ENCODE data around the gene DUSP7.

The DUSP7 gene

DNA sequence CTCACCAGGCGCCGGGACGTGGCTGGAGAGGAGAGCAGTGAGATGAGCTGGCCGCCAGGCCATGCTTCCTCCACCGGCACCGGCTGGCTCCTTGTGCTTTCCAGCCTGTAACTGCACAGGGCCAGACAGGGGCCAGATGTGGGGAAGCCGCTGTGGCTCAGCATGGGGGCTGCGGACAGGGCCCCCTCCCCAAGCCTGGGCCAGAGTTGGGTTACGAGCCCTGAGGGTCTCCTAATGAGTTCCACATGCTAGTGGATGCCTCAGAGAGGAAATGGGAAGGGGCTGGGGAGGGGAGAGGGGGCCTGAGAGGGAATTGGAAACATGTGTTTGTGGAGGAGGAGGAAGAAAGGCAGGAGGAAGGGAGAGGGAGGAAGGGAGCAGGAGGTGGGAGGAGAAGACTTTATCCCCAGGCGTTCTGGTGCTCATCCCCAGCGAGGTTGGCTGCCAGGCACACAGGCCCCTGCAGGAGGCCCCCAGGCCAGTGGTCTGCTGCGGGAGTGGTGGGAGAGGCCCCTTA is 11.7 kb upstream of the DUSP7 start:
- no peaks in the 10 kb centered on the region for H3K36me3 ChIP-seq (ENCODE audit: control insufficient read depth in 2 of 2, insufficient read depth in 1 of 2, low read length in 2 of 2)
- H3K9me3 ChIP-seq (ENCODE audit: control insufficient read depth, insufficient read depth, low read depth, low read length), result no peaks in the 10 kb centered on the region
- H3K4me1 ChIP-seq (ENCODE audit: control insufficient read depth, insufficient read depth, low read length), result no peaks in the 10 kb centered on the region
- H3K4me3 ChIP-seq (ENCODE audit: low read depth, low read length), result no peak overlapping the region
- CTCF ChIA-PET, result no interaction called here
- TF ChIP-seq EGR2 (tag by site-specific recombination; IDR thresholded peaks at IDR 0.05; ENCODE audit: low read depth) (no peak), RBAK (tag by site-specific recombination; IDR thresholded peaks at IDR 0.05) (no peak), ZEB2 (tag by site-specific recombination; IDR thresholded peaks at IDR 0.05) (no peak), ZNF623 (tag by site-specific recombination; IDR thresholded peaks at IDR 0.05) (no peak), ZNF501 (tag by site-specific recombination; IDR thresholded peaks at IDR 0.05) (no peak), ZFP69B (tag by site-specific recombination; IDR thresholded peaks at IDR 0.05) (no peak), ZNF596 (tag by site-specific recombination; IDR thresholded peaks at IDR 0.05) (no peak), ZNF560 (tag by site-specific recombination; IDR thresholded peaks at IDR 0.05; ENCODE audit: borderline replicate concordance) (no peak), SP3 (tag by site-specific recombination; IDR thresholded peaks at IDR 0.05) (no peak), ZSCAN23 (tag by site-specific recombination; IDR thresholded peaks at IDR 0.05) (no peak), ZNF274 (IDR thresholded peaks at IDR 0.05; ENCODE audit: low read length) (no peak), ZNF274 (tag by site-specific recombination; IDR thresholded peaks at IDR 0.05; ENCODE audit: borderline replicate concordance) (no peak), ZSCAN16 (tag by site-specific recombination; IDR thresholded peaks at IDR 0.05) (no peak), ZNF157 (tag by site-specific recombination; IDR thresholded peaks at IDR 0.05) (no peak), ZNF37A (tag by site-specific recombination; IDR thresholded peaks at IDR 0.05) (no peak)
- TF ChIP-seq, protein P1, sequence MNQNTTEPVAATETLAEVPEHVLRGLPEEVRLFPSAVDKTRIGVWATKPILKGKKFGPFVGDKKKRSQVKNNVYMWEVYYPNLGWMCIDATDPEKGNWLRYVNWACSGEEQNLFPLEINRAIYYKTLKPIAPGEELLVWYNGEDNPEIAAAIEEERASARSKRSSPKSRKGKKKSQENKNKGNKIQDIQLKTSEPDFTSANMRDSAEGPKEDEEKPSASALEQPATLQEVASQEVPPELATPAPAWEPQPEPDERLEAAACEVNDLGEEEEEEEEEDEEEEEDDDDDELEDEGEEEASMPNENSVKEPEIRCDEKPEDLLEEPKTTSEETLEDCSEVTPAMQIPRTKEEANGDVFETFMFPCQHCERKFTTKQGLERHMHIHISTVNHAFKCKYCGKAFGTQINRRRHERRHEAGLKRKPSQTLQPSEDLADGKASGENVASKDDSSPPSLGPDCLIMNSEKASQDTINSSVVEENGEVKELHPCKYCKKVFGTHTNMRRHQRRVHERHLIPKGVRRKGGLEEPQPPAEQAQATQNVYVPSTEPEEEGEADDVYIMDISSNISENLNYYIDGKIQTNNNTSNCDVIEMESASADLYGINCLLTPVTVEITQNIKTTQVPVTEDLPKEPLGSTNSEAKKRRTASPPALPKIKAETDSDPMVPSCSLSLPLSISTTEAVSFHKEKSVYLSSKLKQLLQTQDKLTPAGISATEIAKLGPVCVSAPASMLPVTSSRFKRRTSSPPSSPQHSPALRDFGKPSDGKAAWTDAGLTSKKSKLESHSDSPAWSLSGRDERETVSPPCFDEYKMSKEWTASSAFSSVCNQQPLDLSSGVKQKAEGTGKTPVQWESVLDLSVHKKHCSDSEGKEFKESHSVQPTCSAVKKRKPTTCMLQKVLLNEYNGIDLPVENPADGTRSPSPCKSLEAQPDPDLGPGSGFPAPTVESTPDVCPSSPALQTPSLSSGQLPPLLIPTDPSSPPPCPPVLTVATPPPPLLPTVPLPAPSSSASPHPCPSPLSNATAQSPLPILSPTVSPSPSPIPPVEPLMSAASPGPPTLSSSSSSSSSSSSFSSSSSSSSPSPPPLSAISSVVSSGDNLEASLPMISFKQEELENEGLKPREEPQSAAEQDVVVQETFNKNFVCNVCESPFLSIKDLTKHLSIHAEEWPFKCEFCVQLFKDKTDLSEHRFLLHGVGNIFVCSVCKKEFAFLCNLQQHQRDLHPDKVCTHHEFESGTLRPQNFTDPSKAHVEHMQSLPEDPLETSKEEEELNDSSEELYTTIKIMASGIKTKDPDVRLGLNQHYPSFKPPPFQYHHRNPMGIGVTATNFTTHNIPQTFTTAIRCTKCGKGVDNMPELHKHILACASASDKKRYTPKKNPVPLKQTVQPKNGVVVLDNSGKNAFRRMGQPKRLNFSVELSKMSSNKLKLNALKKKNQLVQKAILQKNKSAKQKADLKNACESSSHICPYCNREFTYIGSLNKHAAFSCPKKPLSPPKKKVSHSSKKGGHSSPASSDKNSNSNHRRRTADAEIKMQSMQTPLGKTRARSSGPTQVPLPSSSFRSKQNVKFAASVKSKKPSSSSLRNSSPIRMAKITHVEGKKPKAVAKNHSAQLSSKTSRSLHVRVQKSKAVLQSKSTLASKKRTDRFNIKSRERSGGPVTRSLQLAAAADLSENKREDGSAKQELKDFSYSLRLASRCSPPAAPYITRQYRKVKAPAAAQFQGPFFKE (tag by site-specific recombination; IDR thresholded peaks at IDR 0.05; ENCODE audit: borderline replicate concordance), result no peak
- TF ChIP-seq, protein P2, sequence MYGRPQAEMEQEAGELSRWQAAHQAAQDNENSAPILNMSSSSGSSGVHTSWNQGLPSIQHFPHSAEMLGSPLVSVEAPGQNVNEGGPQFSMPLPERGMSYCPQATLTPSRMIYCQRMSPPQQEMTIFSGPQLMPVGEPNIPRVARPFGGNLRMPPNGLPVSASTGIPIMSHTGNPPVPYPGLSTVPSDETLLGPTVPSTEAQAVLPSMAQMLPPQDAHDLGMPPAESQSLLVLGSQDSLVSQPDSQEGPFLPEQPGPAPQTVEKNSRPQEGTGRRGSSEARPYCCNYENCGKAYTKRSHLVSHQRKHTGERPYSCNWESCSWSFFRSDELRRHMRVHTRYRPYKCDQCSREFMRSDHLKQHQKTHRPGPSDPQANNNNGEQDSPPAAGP (tag by site-specific recombination; IDR thresholded peaks at IDR 0.05), result no peak
- TF ChIP-seq, protein P3, sequence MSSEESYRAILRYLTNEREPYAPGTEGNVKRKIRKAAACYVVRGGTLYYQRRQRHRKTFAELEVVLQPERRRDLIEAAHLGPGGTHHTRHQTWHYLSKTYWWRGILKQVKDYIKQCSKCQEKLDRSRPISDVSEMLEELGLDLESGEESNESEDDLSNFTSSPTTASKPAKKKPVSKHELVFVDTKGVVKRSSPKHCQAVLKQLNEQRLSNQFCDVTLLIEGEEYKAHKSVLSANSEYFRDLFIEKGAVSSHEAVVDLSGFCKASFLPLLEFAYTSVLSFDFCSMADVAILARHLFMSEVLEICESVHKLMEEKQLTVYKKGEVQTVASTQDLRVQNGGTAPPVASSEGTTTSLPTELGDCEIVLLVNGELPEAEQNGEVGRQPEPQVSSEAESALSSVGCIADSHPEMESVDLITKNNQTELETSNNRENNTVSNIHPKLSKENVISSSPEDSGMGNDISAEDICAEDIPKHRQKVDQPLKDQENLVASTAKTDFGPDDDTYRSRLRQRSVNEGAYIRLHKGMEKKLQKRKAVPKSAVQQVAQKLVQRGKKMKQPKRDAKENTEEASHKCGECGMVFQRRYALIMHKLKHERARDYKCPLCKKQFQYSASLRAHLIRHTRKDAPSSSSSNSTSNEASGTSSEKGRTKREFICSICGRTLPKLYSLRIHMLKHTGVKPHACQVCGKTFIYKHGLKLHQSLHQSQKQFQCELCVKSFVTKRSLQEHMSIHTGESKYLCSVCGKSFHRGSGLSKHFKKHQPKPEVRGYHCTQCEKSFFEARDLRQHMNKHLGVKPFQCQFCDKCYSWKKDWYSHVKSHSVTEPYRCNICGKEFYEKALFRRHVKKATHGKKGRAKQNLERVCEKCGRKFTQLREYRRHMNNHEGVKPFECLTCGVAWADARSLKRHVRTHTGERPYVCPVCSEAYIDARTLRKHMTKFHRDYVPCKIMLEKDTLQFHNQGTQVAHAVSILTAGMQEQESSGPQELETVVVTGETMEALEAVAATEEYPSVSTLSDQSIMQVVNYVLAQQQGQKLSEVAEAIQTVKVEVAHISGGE (tag by site-specific recombination; conservative IDR thresholded peaks at IDR 0.05; ENCODE audit: low read depth), result no peak
- TF ChIP-seq, protein P4, sequence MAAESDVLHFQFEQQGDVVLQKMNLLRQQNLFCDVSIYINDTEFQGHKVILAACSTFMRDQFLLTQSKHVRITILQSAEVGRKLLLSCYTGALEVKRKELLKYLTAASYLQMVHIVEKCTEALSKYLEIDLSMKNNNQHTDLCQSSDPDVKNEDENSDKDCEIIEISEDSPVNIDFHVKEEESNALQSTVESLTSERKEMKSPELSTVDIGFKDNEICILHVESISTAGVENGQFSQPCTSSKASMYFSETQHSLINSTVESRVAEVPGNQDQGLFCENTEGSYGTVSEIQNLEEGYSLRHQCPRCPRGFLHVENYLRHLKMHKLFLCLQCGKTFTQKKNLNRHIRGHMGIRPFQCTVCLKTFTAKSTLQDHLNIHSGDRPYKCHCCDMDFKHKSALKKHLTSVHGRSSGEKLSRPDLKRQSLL (tag by site-specific recombination; IDR thresholded peaks at IDR 0.05), result no peak
- TF ChIP-seq, protein P5, sequence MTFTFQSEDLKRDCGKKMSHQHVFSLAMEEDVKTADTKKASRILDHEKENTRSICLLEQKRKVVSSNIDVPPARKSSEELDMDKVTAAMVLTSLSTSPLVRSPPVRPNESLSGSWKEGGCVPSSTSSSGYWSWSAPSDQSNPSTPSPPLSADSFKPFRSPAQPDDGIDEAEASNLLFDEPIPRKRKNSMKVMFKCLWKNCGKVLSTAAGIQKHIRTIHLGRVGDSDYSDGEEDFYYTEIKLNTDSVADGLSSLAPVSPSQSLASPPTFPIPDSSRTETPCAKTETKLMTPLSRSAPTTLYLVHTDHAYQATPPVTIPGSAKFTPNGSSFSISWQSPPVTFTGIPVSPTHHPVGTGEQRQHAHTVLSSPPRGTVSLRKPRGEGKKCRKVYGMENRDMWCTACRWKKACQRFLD (tag by site-specific recombination; IDR thresholded peaks at IDR 0.05), result no peak
- POLR2A ChIA-PET, result interaction anchor here (2.6 kb wide), 1 partner anchor 11 kb away, joined by 7 read pairs; the partner anchor contains the start of gene DUSP7
- H3K27ac ChIP-seq (ENCODE audit: extremely low read depth, low read depth, low read length), result no peak overlapping the region

Measured in HEK293 (cell line).